Measurements from ENCODE around the gene CGB3.

- TF ChIP-seq REST (IDR thresholded peaks at IDR 0.05; ENCODE audit: insufficient read depth in 1 of 2, low read depth in 2 of 2, low read length in 2 of 2) (no peak), POLR2AphosphoS5 (IDR thresholded peaks at IDR 0.05; ENCODE audit: low read depth, low read length) (no peak), TAF1 (IDR thresholded peaks at IDR 0.05; ENCODE audit: borderline replicate concordance, insufficient read depth, low read length) (no peak), SIN3A (IDR thresholded peaks at IDR 0.05; ENCODE audit: borderline replicate concordance, insufficient read depth, low read length) (no peak)
These were observed 9.3 kb downstream of the CGB3 start for GRCh38 chr19:49014870-49015255.

Measured in PFSK-1 (cell line).